HCEC 1CT (cell line): Measurements from ENCODE around the gene FAT4.
A peak's percentile ranks its signal among the peaks of the same experiment; 100 is the strongest.

Experiments
- DNase-seq: peaks from one replicate; pipeline ENCODE4 v3.0.0-alpha.2; 2017

The FAT4 gene, protein sequence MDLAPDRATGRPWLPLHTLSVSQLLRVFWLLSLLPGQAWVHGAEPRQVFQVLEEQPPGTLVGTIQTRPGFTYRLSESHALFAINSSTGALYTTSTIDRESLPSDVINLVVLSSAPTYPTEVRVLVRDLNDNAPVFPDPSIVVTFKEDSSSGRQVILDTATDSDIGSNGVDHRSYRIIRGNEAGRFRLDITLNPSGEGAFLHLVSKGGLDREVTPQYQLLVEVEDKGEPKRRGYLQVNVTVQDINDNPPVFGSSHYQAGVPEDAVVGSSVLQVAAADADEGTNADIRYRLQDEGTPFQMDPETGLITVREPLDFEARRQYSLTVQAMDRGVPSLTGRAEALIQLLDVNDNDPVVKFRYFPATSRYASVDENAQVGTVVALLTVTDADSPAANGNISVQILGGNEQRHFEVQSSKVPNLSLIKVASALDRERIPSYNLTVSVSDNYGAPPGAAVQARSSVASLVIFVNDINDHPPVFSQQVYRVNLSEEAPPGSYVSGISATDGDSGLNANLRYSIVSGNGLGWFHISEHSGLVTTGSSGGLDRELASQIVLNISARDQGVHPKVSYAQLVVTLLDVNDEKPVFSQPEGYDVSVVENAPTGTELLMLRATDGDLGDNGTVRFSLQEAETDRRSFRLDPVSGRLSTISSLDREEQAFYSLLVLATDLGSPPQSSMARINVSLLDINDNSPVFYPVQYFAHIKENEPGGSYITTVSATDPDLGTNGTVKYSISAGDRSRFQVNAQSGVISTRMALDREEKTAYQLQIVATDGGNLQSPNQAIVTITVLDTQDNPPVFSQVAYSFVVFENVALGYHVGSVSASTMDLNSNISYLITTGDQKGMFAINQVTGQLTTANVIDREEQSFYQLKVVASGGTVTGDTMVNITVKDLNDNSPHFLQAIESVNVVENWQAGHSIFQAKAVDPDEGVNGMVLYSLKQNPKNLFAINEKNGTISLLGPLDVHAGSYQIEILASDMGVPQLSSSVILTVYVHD (N-terminal part only)

GRCh38 chr4:125314676-125315575 lies at the start of gene FAT4:
FAT4 (plus strand) TSS chr4:125314955; CDS start chr4:125316412, 1,457 bp downstream.
- DNase-seq: peak; percentile 92

DNA sequence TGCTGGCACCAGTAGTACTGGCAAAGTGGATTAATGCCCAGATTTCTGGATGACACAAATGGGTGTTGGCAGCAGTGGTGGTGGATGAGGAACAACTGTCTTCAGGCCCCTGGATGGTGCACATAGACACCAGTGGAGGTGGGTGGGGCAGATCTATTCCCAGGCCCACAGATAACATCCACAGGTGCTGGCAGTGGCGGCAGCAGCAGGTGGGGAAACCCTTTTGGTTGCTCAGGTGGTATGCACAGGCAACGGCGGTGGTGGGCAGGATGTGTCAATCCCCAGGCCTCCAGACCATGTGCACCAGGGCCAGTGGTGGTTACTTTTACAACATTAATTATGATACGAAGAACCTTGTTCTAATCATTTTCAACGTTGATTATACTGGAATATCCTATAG lies 48.9 kb upstream of the FAT4 start:
- DNase-seq: no peak

DNA sequence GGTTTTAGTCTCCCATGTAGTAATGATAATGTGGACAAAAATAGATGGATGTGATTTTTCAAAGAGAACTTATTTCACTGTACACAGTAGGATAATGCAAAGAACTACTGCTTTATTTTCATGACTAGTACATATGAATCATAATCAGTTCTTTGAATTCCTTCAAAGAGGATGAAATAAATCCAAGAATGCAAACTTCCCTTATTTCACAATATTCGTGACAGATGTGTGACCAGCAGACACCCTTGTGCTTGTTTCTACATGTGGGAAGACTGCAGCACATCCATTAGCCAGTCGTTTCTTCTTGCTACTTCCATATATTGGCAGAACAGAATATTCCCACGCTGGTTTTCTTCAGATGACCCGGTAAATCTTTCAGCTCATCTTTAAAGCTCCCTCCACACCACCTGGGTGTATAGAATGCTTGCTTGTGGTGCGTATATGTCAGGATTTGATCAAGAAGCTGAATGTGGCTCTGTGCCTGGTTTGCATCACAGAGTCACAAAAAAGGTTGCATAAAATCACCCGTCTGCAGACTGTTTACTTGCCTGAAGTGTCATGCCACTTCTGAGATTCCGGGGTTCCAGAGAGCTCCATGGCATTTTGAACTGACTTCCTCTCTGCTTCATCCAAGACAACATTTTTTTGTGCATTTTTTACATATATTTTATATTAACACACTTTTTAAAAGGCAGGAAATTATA lies 47.7 kb upstream of the FAT4 start:
- peak; percentile 84 for DNase-seq

DNA sequence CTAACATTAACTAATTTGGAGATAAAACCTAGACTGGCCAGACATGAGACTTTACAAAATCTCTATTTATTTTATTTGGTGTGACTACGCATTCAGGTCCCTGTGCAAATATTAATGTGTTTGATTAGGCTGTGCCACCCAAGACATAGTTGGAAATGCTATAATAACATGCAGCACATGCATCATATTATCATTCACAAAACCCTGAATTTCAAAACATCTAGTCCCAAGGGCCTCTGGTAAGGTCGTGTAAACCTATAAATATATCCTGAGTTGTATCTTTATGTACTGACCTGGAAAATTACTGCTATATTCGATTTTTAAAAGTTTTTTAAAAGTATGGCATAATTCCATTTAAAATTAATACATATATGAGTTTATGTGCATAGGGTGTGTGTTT lies 47.1 kb upstream of the FAT4 start:
- DNase-seq: no peak

- peak; percentile 25 for DNase-seq
Observed at GRCh38 chr4:125268068-125268755, 46.5 kb upstream of the FAT4 start.

DNA sequence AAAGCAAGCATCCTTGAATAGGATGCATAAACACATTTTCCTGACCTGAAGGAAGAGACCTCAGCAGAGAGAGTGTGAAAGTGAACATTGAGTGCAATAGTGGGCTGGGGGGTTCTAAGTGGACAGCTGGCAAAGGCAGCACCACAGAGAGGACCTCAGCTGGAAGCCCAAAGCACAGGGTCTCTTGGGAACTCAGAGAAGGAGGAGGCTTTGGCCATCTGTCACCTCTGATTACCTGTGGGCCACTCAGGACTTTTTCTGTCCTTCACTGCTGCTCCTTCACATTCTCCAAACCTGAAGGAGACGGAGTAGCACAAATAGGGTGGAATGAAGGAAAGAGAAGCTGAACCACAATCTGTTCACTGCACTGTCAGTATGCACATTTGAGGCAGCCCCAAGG lies 37.9 kb upstream of the FAT4 start:
- DNase-seq: no peak

GRCh38 chr4:125277790-125278189 lies 37.0 kb upstream of the FAT4 start:
- no peak for DNase-seq

- no peak for DNase-seq
Observed at GRCh38 chr4:125280892-125281403, 33.8 kb upstream of the FAT4 start.

DNA sequence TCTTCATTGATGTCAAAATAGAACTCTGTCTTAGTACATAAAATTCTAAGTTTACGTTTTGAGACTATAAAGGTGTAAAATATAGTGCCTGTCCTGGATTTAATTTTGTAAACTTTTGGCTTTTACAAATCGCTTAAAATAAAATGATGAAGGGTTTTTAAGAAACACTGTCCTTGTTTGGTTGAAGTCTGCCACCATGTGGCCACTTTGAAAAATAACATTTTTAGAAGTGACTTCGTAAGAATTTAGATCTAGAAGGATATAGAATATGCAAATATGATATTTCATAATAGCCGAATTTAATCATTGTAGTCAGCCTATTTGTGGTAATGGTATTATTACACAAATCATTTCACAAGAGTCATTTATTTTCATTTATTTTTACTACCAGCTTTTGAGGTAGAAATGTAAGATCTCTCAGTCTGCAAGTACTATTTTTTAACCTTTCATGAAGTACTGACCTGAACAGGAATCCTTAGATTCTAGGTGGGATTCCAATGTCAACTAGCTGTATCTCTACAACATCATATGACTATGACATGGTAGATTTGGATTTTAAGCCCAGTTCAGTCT lies 31.0 kb upstream of the FAT4 start:
- DNase-seq: peak; percentile 51

DNA sequence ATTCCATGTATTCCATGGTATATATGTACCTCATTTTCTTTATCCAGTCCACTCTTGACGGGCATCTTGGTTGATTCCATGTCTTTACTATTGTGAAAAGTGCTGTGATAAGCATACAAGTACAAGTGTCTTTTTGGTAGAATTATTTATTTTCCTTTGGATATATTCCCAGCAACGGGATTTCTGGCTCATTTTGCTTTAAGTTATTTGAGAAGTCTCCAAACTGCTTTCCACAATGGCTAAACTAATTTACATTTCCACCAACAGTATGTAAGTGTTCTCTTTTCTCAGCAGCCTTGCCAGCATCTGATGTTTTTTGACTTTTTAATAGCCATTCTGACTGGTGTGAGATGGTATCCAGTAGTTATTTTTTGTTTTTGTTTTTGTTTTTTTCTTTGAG lies 17.6 kb upstream of the FAT4 start:
- DNase-seq: no peak

GRCh38 chr4:125303058-125303457 lies 11.7 kb upstream of the FAT4 start:
- peak; percentile 67 for DNase-seq

- DNase-seq: no peak
Observed at GRCh38 chr4:125303821-125304220, 10.9 kb upstream of the FAT4 start.

DNA sequence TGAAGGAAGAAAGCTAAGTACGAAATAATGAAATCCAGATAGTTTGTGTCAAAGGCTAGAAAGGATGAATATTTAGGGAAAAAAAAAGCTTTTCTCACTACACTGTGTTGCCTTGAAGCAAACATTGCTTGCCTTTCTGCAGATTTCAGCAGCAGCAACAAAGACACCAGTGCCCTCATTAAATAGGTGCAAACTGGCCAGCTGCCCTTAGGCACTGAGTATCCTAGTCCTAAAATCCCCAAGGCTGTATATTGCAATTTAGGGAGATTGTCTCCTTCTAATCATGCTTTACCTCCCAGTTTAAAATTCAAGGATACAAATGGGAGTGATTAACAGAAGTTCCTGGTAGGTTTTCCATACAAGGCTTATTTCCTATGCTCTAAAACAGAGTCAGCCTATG lies 8.6 kb upstream of the FAT4 start:
- DNase-seq: no peak

- no peak for DNase-seq
Observed at GRCh38 chr4:125306533-125306932, 8.2 kb upstream of the FAT4 start.

GRCh38 chr4:125311503-125311902 lies 3.3 kb upstream of the FAT4 start:
- no peak for DNase-seq

GRCh38 chr4:125313497-125313896 lies 1.3 kb upstream of the FAT4 start:
- peak; percentile 77 for DNase-seq

DNA sequence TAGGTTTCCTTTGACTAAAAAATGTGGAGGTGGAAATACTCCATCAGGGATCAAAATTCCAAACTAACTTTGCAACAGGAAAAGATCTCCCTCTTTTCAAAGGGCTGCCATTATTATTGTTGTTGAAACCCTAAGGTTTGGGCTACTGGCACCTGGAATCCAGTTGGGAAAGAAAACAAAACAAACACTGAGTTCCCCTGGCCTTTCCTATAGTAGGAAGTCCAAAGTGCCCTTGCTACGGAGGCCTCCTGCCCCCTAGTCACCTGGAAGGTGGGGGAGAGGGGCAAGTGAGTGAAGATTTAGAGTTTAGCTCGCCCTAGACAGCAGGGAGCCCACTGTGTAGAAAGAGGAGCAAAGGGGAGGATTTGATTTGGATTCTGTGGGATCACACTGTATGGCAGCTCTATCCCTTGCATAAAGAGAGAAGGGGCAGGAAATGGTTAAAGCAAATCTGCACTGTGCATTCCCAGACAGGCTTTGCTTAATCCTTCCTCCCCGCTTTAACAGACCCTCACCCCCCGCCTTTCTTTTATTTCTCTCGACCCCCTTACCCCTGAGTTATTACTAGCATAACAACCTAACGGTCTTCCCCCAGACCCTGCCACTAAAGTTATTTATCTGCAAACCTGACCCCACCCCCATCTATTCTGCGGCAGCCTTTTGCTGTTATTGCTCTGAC lies 627 bp upstream of the FAT4 start:
- no peak for DNase-seq

GRCh38 chr4:125315576-125316400 lies 1.0 kb downstream of the FAT4 start:
- DNase-seq: peak; percentile 23

GRCh38 chr4:125316401-125316790 lies 1.6 kb downstream of the FAT4 start:
- DNase-seq: peak; percentile 19
